K562 (cell line): ENCODE results near the gene SPATA21. TPM values are rescaled to one million over a fixed set of nuclear protein-coding genes. Genes with fewer than 3 reads are reported as not detected.

Experiments
- ATAC-seq: fragments of 200-7000 bp; cut with Tn5 transposase; 3 replicates; pipeline ENCODE4 v1.9.1; 2020; ENCODE audit warnings: moderate library complexity
- BruUV-seq: library from RNA; stranded (reverse); fragments of 400-500 nt; replicated peaks from 2 replicates; lab custom pipeline; 2021; lab: Mats Ljungman, UMichigan
- CTCF ChIA-PET: fragments of 300-600 bp; formaldehyde crosslinking; extraction: SDS; loops from one replicate; lab custom pipeline; 2021; ENCODE audit warnings: low intra/inter-chr PET ratio; lab: Yijun Ruan, JAX
- POLR2A ChIA-PET: fragments of 300-600, 350-650 bp; sonication (Branson Sonifier 250); formaldehyde crosslinking; extraction: SDS; loops from one replicate; lab custom pipeline; 2021; ENCODE audit warnings: antibody characterized with exemption, inconsistent platforms; lab: Yijun Ruan, JAX
- DNase-seq, 4 experiments: peaks; one replicate each; pipeline versions ENCODE4 v3.0.0 to v3.0.0-alpha.2; 2011 to 2018; ENCODE audit warnings: low spot score in 3 of 4, mixed read lengths in 3 of 4; ENCODE audit errors: extremely low read depth in 1 of 4
- FAIRE-seq: peaks from 2 replicates; lab custom pipeline; 2011; peaks lifted over from hg19 to GRCh38; lab: Jason Lieb, UNC
- H2AFZ ChIP-seq: 2 replicates; pipeline ENCODE4 v1.6.0; 2011; ENCODE audit warnings: low read depth, low read length, control low read depth, inconsistent platforms
- H3K27ac ChIP-seq: fragments of 200-600 bp; 3 replicates; pipeline ENCODE4 v1.8.0; 2011; ENCODE audit warnings: low read depth, mild to moderate bottlenecking, control low read depth, inconsistent platforms, low read length, moderate library complexity, mixed read lengths; ENCODE audit errors: extremely low read depth
- H3K27me3 ChIP-seq, 2 experiments: fragments of 300-600 bp in 1 of 2; 2 replicates in 1 of 2; 3 replicates in 1 of 2; pipeline versions ENCODE4 v1.6.0 to v1.8.0; 2011; ENCODE audit warnings: inconsistent platforms in 2 of 2, low read length in 2 of 2, mild to moderate bottlenecking in 1 of 2, mixed read lengths in 1 of 2, moderate library complexity in 1 of 2; ENCODE audit not compliant: control insufficient read depth in 2 of 2, insufficient read depth in 2 of 2
- H3K36me3 ChIP-seq: fragments of 300-600 bp; 3 replicates; pipeline ENCODE4 v1.8.0; 2011; ENCODE audit warnings: mild to moderate bottlenecking, low read length, inconsistent platforms; ENCODE audit not compliant: control insufficient read depth, insufficient read depth
- H3K4me1 ChIP-seq, 2 experiments: fragments of 200-600 bp in 1 of 2; replicated peaks in 1 of 2; 2 replicates in 1 of 2; 3 replicates in 1 of 2; pipeline versions ENCODE4 v1.5.1 to v1.8.0; 2011; ENCODE audit warnings: inconsistent platforms in 2 of 2, low read length in 2 of 2, mild to moderate bottlenecking in 1 of 2, mixed read lengths in 1 of 2, moderate library complexity in 1 of 2; ENCODE audit not compliant: control insufficient read depth in 2 of 2, insufficient read depth in 2 of 2
- H3K4me2 ChIP-seq: 2 replicates; pipeline ENCODE4 v1.6.1; 2011; ENCODE audit warnings: low read length, control low read depth, inconsistent platforms, mixed read lengths; ENCODE audit not compliant: insufficient read depth
- H3K4me3 ChIP-seq: fragments of 200-600 bp; sonication (generic), shearing (Covaris generic); 2 replicates; pipeline ENCODE4 v1.5.1; 2016; ENCODE audit warnings: control low read depth, inconsistent platforms
- H3K79me2 ChIP-seq: fragments of 200-600 bp; 3 replicates; pipeline ENCODE4 v1.8.0; 2011; ENCODE audit warnings: low read length, inconsistent platforms; ENCODE audit not compliant: control insufficient read depth, insufficient read depth
- H3K9ac ChIP-seq, 2 experiments: 2 replicates each; pipeline versions ENCODE4 v1.6.0 to v1.6.1; 2011; ENCODE audit warnings: low read depth in 2 of 2, low read length in 2 of 2, control low read depth in 1 of 2, inconsistent platforms in 1 of 2, mild to moderate bottlenecking in 1 of 2, mixed read lengths in 1 of 2; ENCODE audit not compliant: insufficient read depth in 1 of 2
- H3K9me1 ChIP-seq: one replicate; pipeline ENCODE4 v1.6.0; 2011; ENCODE audit warnings: inconsistent platforms, mild to moderate bottlenecking, low read length, moderate library complexity; ENCODE audit not compliant: control insufficient read depth, insufficient read depth
- H3K9me3 ChIP-seq: replicated peaks from 2 replicates; pipeline ENCODE4 v1.5.1; 2011; ENCODE audit warnings: low read depth, low read length, inconsistent platforms; ENCODE audit not compliant: control insufficient read depth, insufficient read depth
- H4K20me1 ChIP-seq: replicated peaks from 2 replicates; pipeline ENCODE4 v1.6.1; 2011; ENCODE audit warnings: low read length, inconsistent platforms, mixed read lengths; ENCODE audit not compliant: control insufficient read depth, insufficient read depth
- GTF2F1 ChIP-seq: IDR thresholded peaks from 2 replicates; pipeline ENCODE4 v1.6.1; 2011; ENCODE audit warnings: low read depth, low read length, improper control_type of control experiment
- HLTF ChIP-seq: fragments of 450-650 bp; IDR thresholded peaks from 2 replicates; pipeline ENCODE4 v1.6.1; 2016
- SAFB ChIP-seq: fragments of 200-400 bp; formaldehyde crosslinking; IDR thresholded peaks from 2 replicates; pipeline ENCODE4 v1.6.1; 2017; ENCODE audit warnings: low read depth, low read length, borderline replicate concordance
- WGBS: fragments of 100-300 bp; shearing (Covaris generic); methylation state at CpG from one replicate; pipeline ENCODE4 v1.1.6; 2016; ENCODE audit warnings: low coverage, mixed read lengths; ENCODE audit not compliant: insufficient coverage; ENCODE audit errors: missing lambda C conversion rate; 5-methylcytosine and 5-hydroxymethylcytosine counted together
- in situ Hi-C: fragments of 300-500 bp; cut with MboI; formaldehyde crosslinking; loops from 4 replicates; pipeline ENCODE4 v1.15.0; 2018; ENCODE audit warnings: inconsistent platforms, mixed read lengths
- intact Hi-C: fragments of 100-400 bp; cut with micrococcal nuclease; formaldehyde crosslinking; loops from 2 replicates; pipeline ENCODE4 v1.14.2; 2022
- polyA plus RNA-seq, 8 experiments: library from polyadenylated mRNA; depleted of rRNA in 4 of 8; stranded (reverse) in 5 of 8; unstranded in 3 of 8; fragments of >200 nt; fragmentation: Nextera tagmentation in 2 of 8; fragmentation: Illumina TruSeq in 1 of 8; extraction: Ambion mirVana in 2 of 8; extraction: Trizol in 1 of 8; gene quantifications; 2 replicates each; pipeline versions ENCODE4 v1.2.1 to v1.2.3, GENCODE V29; 2011 to 2014; ENCODE audit warnings: inconsistent platforms in 1 of 8, missing spikeins in 1 of 8
- total RNA-seq, 7 experiments: library from RNA; depleted of rRNA in 6 of 7; stranded (reverse); fragments of >200 nt in 6 of 7; fragmentation: Illumina TruSeq in 2 of 7; extraction: Trizol in 2 of 7; gene quantifications; 2 replicates each; pipeline versions ENCODE4 v1.2.1 to v1.2.3, GENCODE V29; 2011 to 2021; ENCODE audit warnings: low replicate concordance in 1 of 7
- TF ChIP-seq, protein P1 (sequence below): sonication (generic); formaldehyde crosslinking; IDR thresholded peaks from 2 replicates; pipeline ENCODE4 v1.9.0; 2022; ENCODE audit warnings: mild to moderate bottlenecking, missing genetic modification reagents
- TF ChIP-seq, protein P2 (sequence below): sonication (generic); formaldehyde crosslinking; IDR thresholded peaks from 2 replicates; pipeline ENCODE4 v1.8.1; 2022; ENCODE audit warnings: missing genetic modification reagents
- TF ChIP-seq, protein P3 (sequence below): sonication (generic); formaldehyde crosslinking; IDR thresholded peaks from 2 replicates; pipeline ENCODE4 v1.9.0; 2022; ENCODE audit warnings: mild to moderate bottlenecking, missing genetic modification reagents

Gene SPATA21
- total and polyA plus RNA-seq, 9 of the 15 experiments (the other 6 are each of a cell fraction or from before 2014, with no cell fraction given): 0.10 to 0.36 (median 0.13) TPM; not detected in 3

DNA sequence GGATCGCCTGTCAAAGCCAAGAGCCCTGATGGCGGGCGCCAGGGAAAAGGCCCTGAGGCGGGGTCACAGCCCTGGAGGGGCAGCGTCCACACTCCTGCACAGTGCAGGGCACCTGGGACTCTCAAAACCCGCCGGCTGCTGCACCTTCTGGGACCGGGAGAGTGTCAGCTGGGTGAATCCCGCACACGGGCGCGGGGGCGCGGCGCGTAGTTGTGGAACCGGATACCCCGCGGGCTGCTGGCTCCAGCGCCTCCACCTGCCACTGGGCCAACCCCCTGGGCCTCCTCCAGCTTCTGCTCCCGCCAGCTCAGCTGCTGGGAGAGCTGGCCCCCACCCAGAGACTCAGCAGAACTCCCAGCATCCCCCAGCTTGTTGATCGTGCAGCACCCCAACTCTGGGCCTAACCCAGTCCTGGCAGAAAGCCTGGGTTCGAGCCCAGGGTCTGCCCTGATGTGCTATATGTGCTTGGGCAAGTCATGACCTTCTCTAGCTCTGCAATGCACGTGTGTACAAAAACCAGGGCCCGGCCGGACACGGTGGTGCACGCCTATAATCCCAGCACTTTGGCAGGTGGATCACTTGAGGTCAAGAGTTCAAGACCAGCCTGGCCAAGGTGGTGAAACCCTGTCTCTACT lies 37.1 kb upstream of the SPATA21 start (continued):
- TF ChIP-seq, protein P1, sequence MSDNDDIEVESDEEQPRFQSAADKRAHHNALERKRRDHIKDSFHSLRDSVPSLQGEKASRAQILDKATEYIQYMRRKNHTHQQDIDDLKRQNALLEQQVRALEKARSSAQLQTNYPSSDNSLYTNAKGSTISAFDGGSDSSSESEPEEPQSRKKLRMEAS: no peak

DNA sequence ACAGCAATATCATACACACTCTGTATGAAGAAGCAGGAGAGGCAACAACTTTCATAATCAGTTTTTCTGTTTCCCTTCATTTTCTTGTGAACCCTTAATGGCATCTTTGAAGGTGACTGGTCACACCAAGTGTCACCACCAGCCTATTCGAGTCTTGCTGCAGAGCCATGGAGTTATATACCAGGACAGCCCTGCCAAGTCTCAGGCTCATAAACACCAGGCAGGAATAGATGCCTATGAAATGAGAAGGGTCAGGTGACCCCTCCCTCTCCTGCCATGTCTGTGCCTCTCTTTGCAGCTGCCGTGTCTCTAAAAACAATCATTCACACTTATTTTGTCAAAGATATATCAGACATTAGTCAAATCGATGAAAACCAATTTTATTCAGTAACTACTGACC lies 31.3 kb upstream of the SPATA21 start:
- intact Hi-C loops: no loop called here
- Histone ChIP-seq H3K4me2 (no peak overlapping the region), H3K27ac (no peak overlapping the region), H3K4me3 (no peak overlapping the region), H3K27me3 (no peaks in the 10 kb centered on the region), H3K9me3 (no peaks in the 10 kb centered on the region), H3K4me1 (no peaks in the 10 kb centered on the region), H3K9ac (no peak overlapping the region), H3K79me2 (no peaks in the 10 kb centered on the region), H3K36me3 (peaks cover 7% of the 10 kb centered on the region; the same call in 2 of the 3 replicates), H3K9me1 (no peaks in the 10 kb centered on the region), H4K20me1 (no peaks in the 10 kb centered on the region), H2AFZ (no peak overlapping the region)
- in situ Hi-C loops: no loop called here
- ChIA-PET CTCF (no interaction called here), POLR2A (interaction anchor here (1.1 kb wide), 1 partner anchor 9 kb away, joined by 3 read pairs; no protein-coding TSS in a partner anchor)
- no peak for DNase-seq
- no peak for FAIRE-seq
- TF ChIP-seq, protein P2, sequence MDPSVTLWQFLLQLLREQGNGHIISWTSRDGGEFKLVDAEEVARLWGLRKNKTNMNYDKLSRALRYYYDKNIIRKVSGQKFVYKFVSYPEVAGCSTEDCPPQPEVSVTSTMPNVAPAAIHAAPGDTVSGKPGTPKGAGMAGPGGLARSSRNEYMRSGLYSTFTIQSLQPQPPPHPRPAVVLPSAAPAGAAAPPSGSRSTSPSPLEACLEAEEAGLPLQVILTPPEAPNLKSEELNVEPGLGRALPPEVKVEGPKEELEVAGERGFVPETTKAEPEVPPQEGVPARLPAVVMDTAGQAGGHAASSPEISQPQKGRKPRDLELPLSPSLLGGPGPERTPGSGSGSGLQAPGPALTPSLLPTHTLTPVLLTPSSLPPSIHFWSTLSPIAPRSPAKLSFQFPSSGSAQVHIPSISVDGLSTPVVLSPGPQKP (CRISPR knock-in tag): no peak
- TF ChIP-seq HLTF: no peak
- TF ChIP-seq SAFB: no peak
- TF ChIP-seq, protein P3, sequence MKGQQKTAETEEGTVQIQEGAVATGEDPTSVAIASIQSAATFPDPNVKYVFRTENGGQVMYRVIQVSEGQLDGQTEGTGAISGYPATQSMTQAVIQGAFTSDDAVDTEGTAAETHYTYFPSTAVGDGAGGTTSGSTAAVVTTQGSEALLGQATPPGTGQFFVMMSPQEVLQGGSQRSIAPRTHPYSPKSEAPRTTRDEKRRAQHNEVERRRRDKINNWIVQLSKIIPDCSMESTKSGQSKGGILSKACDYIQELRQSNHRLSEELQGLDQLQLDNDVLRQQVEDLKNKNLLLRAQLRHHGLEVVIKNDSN (CRISPR knock-in tag): no peak
- TF ChIP-seq GTF2F1: no peak
- WGBS: 14% methylated on average over 3 of the region's 3 CpGs
- ATAC-seq: no peak
- BruUV-seq: no TSS peak
